Tibial nerve (tissue), 4 donors: Measurements from ENCODE around the gene GTF2A1L. TPM values are rescaled to one million over a fixed set of nuclear protein-coding genes. Genes with fewer than 3 reads are reported as not detected.
"Not testable (repeated sequence)": the region's sequence is repeated elsewhere in the genome, so short reads cannot be mapped to it uniquely, and the experiment has no call there.

Experiments used
- DNase-seq, 2 donors: peaks; one replicate each; pipeline ENCODE4 v3.0.0-alpha.2; 2019; ENCODE audit warnings: low spot score in 2 of 2
- H3K27ac ChIP-seq, 4 donors: fragments of 200-600 bp; sonication (generic) in 3 of 4; one replicate each; pipeline ENCODE4 v1.5.1; 2017 to 2019; ENCODE audit warnings: mild to moderate bottlenecking in 1 of 4
- H3K27me3 ChIP-seq, 2 donors: fragments of 200-600 bp; sonication (generic) in 1 of 2; one replicate each; pipeline versions ENCODE4 v1.5.1 to v1.6.0; 2017 to 2019
- H3K36me3 ChIP-seq, 3 donors: fragments of 200-600 bp; sonication (generic); one replicate each; pipeline ENCODE4 v1.5.1; 2018 to 2019
- H3K4me1 ChIP-seq, 4 donors: fragments of 200-600 bp; sonication (generic) in 3 of 4; one replicate each; pipeline ENCODE4 v1.5.1; 2017 to 2019
- H3K4me3 ChIP-seq, 4 donors: fragments of 200-600 bp; sonication (generic) in 3 of 4; one replicate each; pipeline ENCODE4 v1.5.1; 2017 to 2019; ENCODE audit warnings: mild to moderate bottlenecking in 1 of 4, moderate library complexity in 1 of 4
- H3K9me3 ChIP-seq, 4 donors: fragments of 200-600 bp; sonication (generic) in 3 of 4; one replicate each; pipeline ENCODE4 v1.5.1; 2017 to 2019
- CTCF ChIP-seq, 5 experiments: fragments of 200-600 bp in 3 of 5; fragments of 450-650 bp in 2 of 5; sonication (generic) in 3 of 5; IDR thresholded peaks; one replicate each; pipeline ENCODE4 v1.5.1; 2016 to 2019; ENCODE audit warnings: antibody characterized with exemption in 5 of 5, mild to moderate bottlenecking in 3 of 5, moderate library complexity in 2 of 5
- EP300 ChIP-seq, 2 donors: sonication (generic); formaldehyde crosslinking; IDR thresholded peaks; one replicate each; pipeline ENCODE4 v1.6.1; 2017; ENCODE audit warnings: antibody characterized with exemption in 2 of 2, mild to moderate bottlenecking in 1 of 2
- POLR2A ChIP-seq, 2 donors: fragments of 450-650 bp; IDR thresholded peaks; one replicate each; pipeline ENCODE4 v1.6.1; 2017; ENCODE audit warnings: antibody characterized with exemption in 2 of 2, mild to moderate bottlenecking in 2 of 2, moderate library complexity in 2 of 2
- WGBS, 2 donors: methylation state at CpG; one replicate each; pipeline ENCODE4 v1.1.5; 2018; 5-methylcytosine and 5-hydroxymethylcytosine counted together
- total RNA-seq, 4 donors: library from RNA; depleted of rRNA; stranded (reverse); fragments of >200 nt; gene quantifications; one replicate each; pipeline ENCODE4 v1.1.0, GENCODE V29; 2016

Gene GTF2A1L
- total RNA-seq, 4 donors from 2014 or later = 2.5 to 9.9 (median 6.7) TPM

GRCh38 chr2:48588745-48589144 is 28.9 kb upstream of the GTF2A1L start:
- H3K9me3 ChIP-seq = no peaks in the 10 kb centered on the region
- H3K27me3 ChIP-seq = no peaks in the 10 kb centered on the region
- H3K36me3 ChIP-seq = peaks cover 0 to 19% (median 0%) of the 10 kb centered on the region in 3 donors
- peak overlapping the region in 2 of 4 donors; percentile 3 to 18 for H3K27ac ChIP-seq
- DNase-seq = no peak
- H3K4me1 ChIP-seq = peaks cover 0 to 25% (median 0%) of the 10 kb centered on the region in 4 donors
- 70 to 77% methylated on average over 1 of the region's 1 CpG for WGBS, 2 donors
- TF ChIP-seq EP300 (IDR thresholded peaks at IDR 0.05) (no peak), POLR2A (IDR thresholded peaks at IDR 0.05) (no peak), CTCF (IDR thresholded peaks at IDR 0.05) (no peak)
- H3K4me3 ChIP-seq = no peak overlapping the region

GRCh38 chr2:48589170-48589767 is 28.4 kb upstream of the GTF2A1L start:
- 21 to 22% methylated on average over 5 of the region's 5 CpGs for WGBS, 2 donors
- Histone ChIP-seq H3K27ac (no peak overlapping the region), H3K36me3 (peaks cover 0 to 25% (median 2%) of the 10 kb centered on the region in 3 donors), H3K4me1 (peaks cover 0 to 25% (median 0%) of the 10 kb centered on the region in 4 donors), H3K27me3 (no peaks in the 10 kb centered on the region), H3K9me3 (no peaks in the 10 kb centered on the region), H3K4me3 (no peak overlapping the region)
- peak; percentile 60 to 79 (median 71) for TF ChIP-seq CTCF (IDR thresholded peaks at IDR 0.05)
- peak in 1 of 2 donors; percentile 19 for TF ChIP-seq EP300 (IDR thresholded peaks at IDR 0.05)
- no peak for TF ChIP-seq POLR2A (IDR thresholded peaks at IDR 0.05)
- peak; percentile 30 to 57 for DNase-seq

- H3K4me3 ChIP-seq = no peak overlapping the region
- peaks cover 0 to 25% (median 2%) of the 10 kb centered on the region in 3 donors for H3K36me3 ChIP-seq
- no peak for TF ChIP-seq CTCF (IDR thresholded peaks at IDR 0.05)
- no peak for TF ChIP-seq POLR2A (IDR thresholded peaks at IDR 0.05)
- TF ChIP-seq EP300 (IDR thresholded peaks at IDR 0.05) = no peak
- WGBS, 2 donors = 95 to 100% methylated on average over 1 of the region's 1 CpG
- peaks cover 0 to 25% (median 0%) of the 10 kb centered on the region in 4 donors for H3K4me1 ChIP-seq
- H3K9me3 ChIP-seq = no peaks in the 10 kb centered on the region
- H3K27me3 ChIP-seq = no peaks in the 10 kb centered on the region
- H3K27ac ChIP-seq = no peak overlapping the region
- no peak for DNase-seq
These were observed 27.6 kb upstream of the GTF2A1L start for GRCh38 chr2:48590017-48590416.

- Histone ChIP-seq H3K27me3 (no peaks in the 10 kb centered on the region), H3K36me3 (peaks cover 0 to 25% (median 2%) of the 10 kb centered on the region in 3 donors), H3K27ac (no peak overlapping the region), H3K9me3 (no peaks in the 10 kb centered on the region), H3K4me1 (peaks cover 0 to 12% (median 0%) of the 10 kb centered on the region in 4 donors), H3K4me3 (no peak overlapping the region)
- DNase-seq = no peak
- 90 to 93% methylated on average over 2 of the region's 2 CpGs for WGBS, 2 donors
- TF ChIP-seq POLR2A (IDR thresholded peaks at IDR 0.05) (no peak), CTCF (IDR thresholded peaks at IDR 0.05) (no peak), EP300 (IDR thresholded peaks at IDR 0.05) (no peak)
These were observed 25.6 kb upstream of the GTF2A1L start for GRCh38 chr2:48592067-48592466.

- WGBS, 2 donors = 93 to 94% methylated on average over 7 of the region's 7 CpGs
- not testable (repeated sequence) for H3K27me3 ChIP-seq, DNase-seq, H3K9me3 ChIP-seq, H3K4me1 ChIP-seq, H3K4me3 ChIP-seq, H3K27ac ChIP-seq
- peaks cover 0 to 35% (median 2%) of the 10 kb centered on the region in 3 donors for H3K36me3 ChIP-seq
These were observed 20.9 kb upstream of the GTF2A1L start for GRCh38 chr2:48596751-48597150.
